Measurements from ENCODE around the gene ACTR2.
"Not testable (repeated sequence)": the region's sequence is repeated elsewhere in the genome, so short reads cannot be mapped to it uniquely, and the experiment has no call there.

Gene ACTR2

GRCh38 chr2:65231121-65231520 is 3.5 kb downstream of the ACTR2 start:
- no peak for ATAC-seq

- ATAC-seq, result no peak
Measured at GRCh38 chr2:65231892-65232477, 4.4 kb downstream of the ACTR2 start.

GRCh38 chr2:65232636-65233035 is 5.0 kb downstream of the ACTR2 start:
- peak; percentile 56 to 63 for ATAC-seq

GRCh38 chr2:65240657-65241056 is 13.0 kb downstream of the ACTR2 start:
- no peak for ATAC-seq

GRCh38 chr2:65244452-65244851 is 16.8 kb downstream of the ACTR2 start:
- ATAC-seq, result not testable (repeated sequence)

GRCh38 chr2:65252640-65253039 is 25.0 kb downstream of the ACTR2 start:
- ATAC-seq, result no peak

GRCh38 chr2:65255356-65255755 is 27.7 kb downstream of the ACTR2 start:
- ATAC-seq, result no peak

GRCh38 chr2:65256054-65256453 is 28.4 kb downstream of the ACTR2 start:
- ATAC-seq, result no peak

GRCh38 chr2:65257866-65258265 is 30.2 kb downstream of the ACTR2 start:
- not testable (repeated sequence) for ATAC-seq

GRCh38 chr2:65261676-65262075 is 34.0 kb downstream of the ACTR2 start:
- no peak for ATAC-seq

GRCh38 chr2:65263262-65263661 is 35.6 kb downstream of the ACTR2 start:
- ATAC-seq, result no peak

GRCh38 chr2:65263986-65264385 is 36.4 kb downstream of the ACTR2 start:
- no peak for ATAC-seq

- ATAC-seq, result no peak
Measured at GRCh38 chr2:65264821-65265670, 37.4 kb downstream of the ACTR2 start.

GRCh38 chr2:65265671-65266045 is 38.0 kb downstream of the ACTR2 start:
- ATAC-seq, result no peak

- ATAC-seq, result no peak
Measured at GRCh38 chr2:65267008-65267407, 39.4 kb downstream of the ACTR2 start.

- ATAC-seq, result no peak
Measured at GRCh38 chr2:65268957-65269356, 41.3 kb downstream of the ACTR2 start.

GRCh38 chr2:65273344-65273743 is 45.7 kb downstream of the ACTR2 start:
- no peak for ATAC-seq

GRCh38 chr2:65275141-65275915 is 47.7 kb downstream of the ACTR2 start:
- ATAC-seq, result no peak

- no peak for ATAC-seq
Measured at GRCh38 chr2:65276609-65277008, 49.0 kb downstream of the ACTR2 start.

- ATAC-seq, result no peak
Measured at GRCh38 chr2:65277118-65277517, 49.5 kb downstream of the ACTR2 start.

GRCh38 chr2:65277791-65278483 is 50.3 kb downstream of the ACTR2 start:
- ATAC-seq, result no peak

GRCh38 chr2:65278531-65278981 is 50.9 kb downstream of the ACTR2 start:
- no peak for ATAC-seq

GRCh38 chr2:65279756-65280155 is 52.1 kb downstream of the ACTR2 start:
- no peak for ATAC-seq

Data from activated CD4-positive, CD25-positive, alpha-beta regulatory T cell treated with anti-CD3 and anti-CD28 coated beads, Interleukin-2, amount 50 U/mL, for 24 hours (primary cell).